Cardiac muscle cell (in vitro differentiated cells and primary cell): ENCODE measurements around the gene MACROD2. TPM values are rescaled to one million over a fixed set of nuclear protein-coding genes. Genes with fewer than 3 reads are reported as not detected.

Source experiments
- DNase-seq, 2 donors: peaks; one replicate each; pipeline versions ENCODE4 v3.0.0 to v3.0.0-alpha.2; 2010 to 2017; ENCODE audit warnings: low read depth in 1 of 2, low spot score in 1 of 2
- H3K27ac ChIP-seq: fragments of 200-600 bp; sonication (generic); 2 replicates; pipeline ENCODE4 v1.5.1; 2016
- H3K27me3 ChIP-seq: fragments of 200-600 bp; sonication (generic); 2 replicates; pipeline ENCODE4 v1.6.0; 2016; ENCODE audit warnings: control low read depth
- H3K36me3 ChIP-seq: fragments of 200-600 bp; sonication (generic); 2 replicates; pipeline ENCODE4 v1.5.1; 2016; ENCODE audit warnings: control low read depth
- H3K4me1 ChIP-seq: fragments of 200-600 bp; sonication (generic); 2 replicates; pipeline ENCODE4 v1.8.1; 2017; ENCODE audit warnings: low read depth, mild to moderate bottlenecking, mixed run types
- H3K4me3 ChIP-seq: fragments of 200-600 bp; sonication (generic); 2 replicates; pipeline ENCODE4 v1.5.1; 2016; ENCODE audit warnings: mild to moderate bottlenecking
- H3K9me3 ChIP-seq: fragments of 200-600 bp; sonication (generic); 2 replicates; pipeline ENCODE4 v1.5.1; 2017; ENCODE audit warnings: low read depth, mild to moderate bottlenecking, control low read depth
- polyA plus RNA-seq: library from polyadenylated mRNA; unstranded; fragments of >200 nt; fragmentation: Nextera tagmentation; extraction: Ambion mirVana; gene quantifications from 2 replicates; pipeline ENCODE4 v1.2.1, GENCODE V29; 2016
- total RNA-seq: library from RNA; depleted of rRNA; stranded (reverse); fragments of >200 nt; gene quantifications from 2 replicates; pipeline ENCODE4 v1.2.3, GENCODE V29; 2016
- TF ChIP-seq, protein P1 (sequence below): IDR thresholded peaks from 2 replicates; pipeline ENCODE4 v1.5.1; 2012; ENCODE audit warnings: low read depth, mild to moderate bottlenecking, low read length

MACROD2 gene
- total and polyA plus RNA-seq, 2 experiments from 2014 or later, result 9.3 to 14.4 TPM

DNA sequence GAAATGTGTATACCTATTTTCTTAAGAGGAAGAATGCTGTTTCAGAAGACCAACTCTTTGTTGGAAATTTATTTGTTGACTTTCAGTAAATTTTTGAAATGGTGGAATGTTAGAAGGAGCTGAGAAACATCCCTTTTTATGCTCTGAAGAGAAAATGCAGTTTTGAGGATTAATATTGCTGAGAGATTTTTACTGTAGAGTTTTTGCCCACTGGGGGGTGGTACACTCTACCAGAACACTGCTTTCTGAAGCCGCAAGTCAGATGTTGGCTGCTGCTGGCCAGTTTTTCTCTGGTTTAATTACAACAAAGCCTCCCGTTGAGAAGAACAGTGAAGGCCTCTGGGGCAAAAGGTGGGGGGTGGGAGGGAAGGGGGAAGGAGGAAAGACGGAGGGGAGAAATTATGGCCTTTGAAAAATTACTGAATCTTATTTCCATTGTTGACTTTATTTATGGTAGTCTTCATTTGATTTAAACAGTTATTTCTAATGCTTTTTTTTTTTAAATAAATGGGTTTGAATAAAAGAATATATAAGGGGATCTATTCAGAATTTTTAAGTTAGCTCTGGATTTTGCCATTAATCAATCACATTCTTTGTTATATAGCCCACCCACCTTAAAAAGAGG is 339.1 kb downstream of the MACROD2 start:
- TF ChIP-seq, protein P1, sequence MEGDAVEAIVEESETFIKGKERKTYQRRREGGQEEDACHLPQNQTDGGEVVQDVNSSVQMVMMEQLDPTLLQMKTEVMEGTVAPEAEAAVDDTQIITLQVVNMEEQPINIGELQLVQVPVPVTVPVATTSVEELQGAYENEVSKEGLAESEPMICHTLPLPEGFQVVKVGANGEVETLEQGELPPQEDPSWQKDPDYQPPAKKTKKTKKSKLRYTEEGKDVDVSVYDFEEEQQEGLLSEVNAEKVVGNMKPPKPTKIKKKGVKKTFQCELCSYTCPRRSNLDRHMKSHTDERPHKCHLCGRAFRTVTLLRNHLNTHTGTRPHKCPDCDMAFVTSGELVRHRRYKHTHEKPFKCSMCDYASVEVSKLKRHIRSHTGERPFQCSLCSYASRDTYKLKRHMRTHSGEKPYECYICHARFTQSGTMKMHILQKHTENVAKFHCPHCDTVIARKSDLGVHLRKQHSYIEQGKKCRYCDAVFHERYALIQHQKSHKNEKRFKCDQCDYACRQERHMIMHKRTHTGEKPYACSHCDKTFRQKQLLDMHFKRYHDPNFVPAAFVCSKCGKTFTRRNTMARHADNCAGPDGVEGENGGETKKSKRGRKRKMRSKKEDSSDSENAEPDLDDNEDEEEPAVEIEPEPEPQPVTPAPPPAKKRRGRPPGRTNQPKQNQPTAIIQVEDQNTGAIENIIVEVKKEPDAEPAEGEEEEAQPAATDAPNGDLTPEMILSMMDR, result peak; percentile 23
- Histone ChIP-seq H3K4me3 (peak overlapping the region; percentile 43), H3K27me3 (no peaks in the 10 kb centered on the region), H3K9me3 (no peaks in the 10 kb centered on the region), H3K36me3 (no peaks in the 10 kb centered on the region), H3K27ac (no peak overlapping the region), H3K4me1 (peaks cover 37% of the 10 kb centered on the region)
- peak; percentile 30 to 75 for DNase-seq

DNA sequence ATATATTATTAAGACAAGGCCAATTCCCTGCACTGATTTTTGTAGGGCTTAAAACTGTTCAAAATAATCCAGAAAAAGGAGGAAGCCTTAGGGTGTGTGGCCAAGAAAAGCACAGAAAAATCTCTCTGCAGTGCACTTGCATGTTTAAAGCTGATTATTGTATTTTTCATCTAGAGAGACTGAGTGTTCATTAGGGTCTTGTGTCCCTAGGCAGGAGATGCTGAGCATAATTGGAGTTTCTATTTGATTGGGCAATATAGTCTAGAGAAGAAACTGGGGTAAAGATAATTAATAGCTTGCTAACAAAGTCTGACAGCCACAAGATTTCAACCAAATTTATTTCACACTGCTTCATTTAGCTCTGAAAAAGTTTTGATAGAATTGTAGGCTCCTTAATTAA is 339.7 kb downstream of the MACROD2 start:
- H3K9me3 ChIP-seq, result no peaks in the 10 kb centered on the region
- H3K27ac ChIP-seq, result no peak overlapping the region
- H3K36me3 ChIP-seq, result no peaks in the 10 kb centered on the region
- no peak for DNase-seq
- peak overlapping the region; percentile 43 for H3K4me3 ChIP-seq
- H3K27me3 ChIP-seq, result no peaks in the 10 kb centered on the region
- TF ChIP-seq, protein P1, result no peak
- peaks cover 37% of the 10 kb centered on the region for H3K4me1 ChIP-seq

DNA sequence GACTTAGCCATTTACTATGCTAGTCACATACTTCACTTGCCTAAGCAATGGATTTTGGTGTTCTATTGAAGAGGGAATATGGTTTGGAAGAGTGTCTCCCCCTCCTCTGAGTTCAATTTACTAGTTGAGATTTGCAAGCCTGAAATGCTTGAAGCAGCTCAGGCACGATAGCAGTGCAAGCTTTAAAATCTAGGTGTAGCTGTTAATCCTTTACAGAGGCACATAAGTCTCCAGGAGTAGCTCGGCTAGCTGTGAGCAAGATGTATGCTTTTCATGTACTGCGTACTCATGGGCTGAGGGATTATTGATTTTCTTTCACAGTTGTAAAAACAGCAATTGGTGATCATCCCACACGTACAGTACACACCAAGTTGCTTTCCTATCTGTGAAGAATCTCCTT is 341.4 kb downstream of the MACROD2 start:
- DNase-seq, result peak; percentile 2 to 55
- H3K36me3 ChIP-seq, result no peaks in the 10 kb centered on the region
- H3K27me3 ChIP-seq, result no peaks in the 10 kb centered on the region
- no peaks in the 10 kb centered on the region for H3K9me3 ChIP-seq
- H3K4me1 ChIP-seq, result peaks cover 37% of the 10 kb centered on the region
- H3K27ac ChIP-seq, result peak overlapping the region; percentile 84
- peak overlapping the region; percentile 43 for H3K4me3 ChIP-seq
- TF ChIP-seq, protein P1, result no peak

DNA sequence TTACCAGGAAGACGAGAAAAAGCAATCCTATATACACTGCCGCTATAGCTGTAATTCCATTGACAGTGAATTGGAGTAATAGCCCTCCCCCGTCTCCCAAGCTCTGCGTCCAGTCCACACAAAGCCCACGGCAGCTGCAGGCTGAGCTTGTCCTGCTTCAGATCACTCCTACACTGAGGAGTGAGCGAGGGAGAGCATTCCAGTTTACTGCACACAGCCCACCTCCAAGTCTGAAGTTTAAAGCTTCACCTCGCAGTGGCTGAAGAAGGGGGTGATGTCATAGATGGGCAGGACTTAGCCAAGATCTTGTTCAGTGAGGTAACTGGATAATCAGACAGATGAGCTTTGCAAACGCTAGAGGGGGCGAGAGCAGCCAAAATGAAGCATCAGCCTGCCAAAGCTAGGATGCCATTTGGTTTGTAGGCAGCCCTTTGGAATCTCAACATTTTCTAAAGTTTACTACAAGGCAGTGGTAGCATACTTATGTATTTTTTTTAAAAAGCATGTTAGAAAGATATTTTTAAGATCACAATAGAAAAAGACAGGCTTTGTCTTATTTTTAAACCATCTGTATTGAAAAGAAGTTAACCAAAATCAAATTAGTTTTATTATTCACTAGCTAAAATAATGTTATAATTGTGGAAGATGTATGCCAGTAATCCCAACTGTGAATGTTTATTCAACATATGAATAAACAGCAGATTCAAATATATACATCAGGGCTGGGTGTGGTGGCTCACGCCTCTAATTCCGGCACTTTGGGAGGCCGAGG is 342.3 kb downstream of the MACROD2 start, which contains the start of gene FLRT3:
FLRT3 (minus strand) TSS at position 213 of the 772 bp plus-strand sequence. CDS start 10,106 bp downstream, outside the sequence.
- no peaks in the 10 kb centered on the region for H3K36me3 ChIP-seq
- no peaks in the 10 kb centered on the region for H3K9me3 ChIP-seq
- peak; percentile 93 to 94 for DNase-seq
- H3K4me1 ChIP-seq, result peaks cover 37% of the 10 kb centered on the region
- peak within 1 kb of the TSS; percentile 84 for H3K27ac ChIP-seq
- H3K27me3 ChIP-seq, result no peaks in the 10 kb centered on the region
- TF ChIP-seq, protein P1, result peak; percentile 76
- H3K4me3 ChIP-seq, result peak within 1 kb of the TSS; percentile 43

DNA sequence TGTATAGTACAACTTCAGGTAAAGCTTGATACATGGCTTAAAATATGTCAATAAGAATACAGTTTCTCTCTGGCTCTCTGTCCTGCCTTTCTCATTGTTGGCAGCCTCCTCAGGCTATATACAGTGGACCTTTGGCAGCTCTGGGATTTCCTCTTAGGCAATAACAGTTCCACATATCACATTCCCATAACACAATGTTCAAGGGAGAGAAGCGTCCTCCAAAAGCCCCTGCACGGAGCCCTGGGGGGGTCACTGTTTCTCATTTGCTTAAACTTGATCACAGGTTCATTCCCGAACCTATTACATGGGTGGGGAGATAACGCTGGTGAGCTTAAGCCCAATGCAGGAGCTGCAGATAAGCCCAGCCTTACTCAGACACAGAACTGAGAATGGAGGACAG is 346.5 kb downstream of the MACROD2 start:
- H3K27ac ChIP-seq, result no peak overlapping the region
- H3K4me1 ChIP-seq, result peaks cover 9% of the 10 kb centered on the region
- no peak overlapping the region for H3K4me3 ChIP-seq
- TF ChIP-seq, protein P1, result no peak
- DNase-seq, result peak in 1 of 2 donors; percentile 35
- no peaks in the 10 kb centered on the region for H3K36me3 ChIP-seq
- no peaks in the 10 kb centered on the region for H3K27me3 ChIP-seq
- H3K9me3 ChIP-seq, result no peaks in the 10 kb centered on the region
